Measurements from ENCODE around the gene DSN1.

DNA sequence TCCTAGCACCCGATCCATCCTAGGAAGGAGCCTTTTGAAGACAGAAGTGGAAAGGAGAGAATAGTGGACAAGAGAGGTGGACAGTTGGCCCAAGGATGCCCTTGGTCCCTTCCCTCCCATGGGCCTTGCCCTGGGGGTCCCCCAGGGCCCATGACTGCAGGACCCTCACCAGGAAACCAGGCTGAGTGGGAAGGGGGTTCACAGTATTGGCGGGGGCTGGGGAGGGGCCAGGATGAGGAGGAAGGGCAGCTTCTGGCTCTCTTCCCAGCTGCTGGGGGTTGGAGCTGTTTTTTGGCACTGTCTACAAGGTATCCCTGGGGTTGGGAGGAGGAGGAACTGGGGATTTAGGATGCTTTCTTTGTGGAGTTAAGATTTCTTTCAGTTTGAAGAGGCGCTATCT lies 4.0 kb upstream of the DSN1 start:
- no peak for TF ChIP-seq ZFX (IDR thresholded peaks at IDR 0.05; ENCODE audit: borderline replicate concordance)
- TF ChIP-seq, protein P1, sequence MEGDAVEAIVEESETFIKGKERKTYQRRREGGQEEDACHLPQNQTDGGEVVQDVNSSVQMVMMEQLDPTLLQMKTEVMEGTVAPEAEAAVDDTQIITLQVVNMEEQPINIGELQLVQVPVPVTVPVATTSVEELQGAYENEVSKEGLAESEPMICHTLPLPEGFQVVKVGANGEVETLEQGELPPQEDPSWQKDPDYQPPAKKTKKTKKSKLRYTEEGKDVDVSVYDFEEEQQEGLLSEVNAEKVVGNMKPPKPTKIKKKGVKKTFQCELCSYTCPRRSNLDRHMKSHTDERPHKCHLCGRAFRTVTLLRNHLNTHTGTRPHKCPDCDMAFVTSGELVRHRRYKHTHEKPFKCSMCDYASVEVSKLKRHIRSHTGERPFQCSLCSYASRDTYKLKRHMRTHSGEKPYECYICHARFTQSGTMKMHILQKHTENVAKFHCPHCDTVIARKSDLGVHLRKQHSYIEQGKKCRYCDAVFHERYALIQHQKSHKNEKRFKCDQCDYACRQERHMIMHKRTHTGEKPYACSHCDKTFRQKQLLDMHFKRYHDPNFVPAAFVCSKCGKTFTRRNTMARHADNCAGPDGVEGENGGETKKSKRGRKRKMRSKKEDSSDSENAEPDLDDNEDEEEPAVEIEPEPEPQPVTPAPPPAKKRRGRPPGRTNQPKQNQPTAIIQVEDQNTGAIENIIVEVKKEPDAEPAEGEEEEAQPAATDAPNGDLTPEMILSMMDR (IDR thresholded peaks at IDR 0.05) = no peak

Data from 22Rv1 (cell line).